Breast epithelium (tissue), 4 donors: ENCODE data around the gene CCT4. TPM values are rescaled to one million over a fixed set of nuclear protein-coding genes. Genes with fewer than 3 reads are reported as not detected.
A peak's percentile ranks its signal among the peaks of the same experiment; 100 is the strongest.

ENCODE experiments used
- DNase-seq, 2 donors: peaks; one replicate each; pipeline ENCODE4 v3.0.0-alpha.2; 2019; ENCODE audit warnings: low spot score in 2 of 2
- H3K27ac ChIP-seq, 2 donors: fragments of 200-600 bp; sonication (generic) in 1 of 2; one replicate each; pipeline ENCODE4 v1.5.1; 2016 to 2019; ENCODE audit warnings: mild to moderate bottlenecking in 1 of 2
- H3K27me3 ChIP-seq, 2 donors: fragments of 200-600 bp; sonication (generic) in 1 of 2; one replicate each; pipeline versions ENCODE4 v1.5.1 to v1.6.0; 2017 to 2019; ENCODE audit warnings: control low read depth in 1 of 2, mild to moderate bottlenecking in 1 of 2
- H3K36me3 ChIP-seq: fragments of 200-600 bp; one replicate; pipeline ENCODE4 v1.5.1; 2019
- H3K4me1 ChIP-seq, 2 donors: fragments of 200-600 bp; sonication (generic); one replicate each; pipeline ENCODE4 v1.5.1; 2016 to 2019; ENCODE audit warnings: control low read depth in 1 of 2
- H3K4me3 ChIP-seq, 3 donors: fragments of 200-600 bp; sonication (generic); 1 replicate in 2 of 3; 2 replicates in 1 of 3; pipeline ENCODE4 v1.5.1; 2016 to 2019; ENCODE audit warnings: mild to moderate bottlenecking in 3 of 3, moderate library complexity in 2 of 3
- H3K9me3 ChIP-seq, 2 donors: fragments of 200-600 bp; sonication (generic) in 1 of 2; one replicate each; pipeline ENCODE4 v1.5.1; 2016 to 2019; ENCODE audit warnings: control low read depth in 1 of 2
- CTCF ChIP-seq, 3 donors: fragments of 450-650 bp; IDR thresholded peaks; one replicate each; pipeline ENCODE4 v1.5.1; 2016 to 2017; ENCODE audit warnings: antibody characterized with exemption in 3 of 3, mild to moderate bottlenecking in 3 of 3, moderate library complexity in 3 of 3
- POLR2A ChIP-seq: fragments of 450-650 bp; IDR thresholded peaks from one replicate; pipeline ENCODE4 v1.6.1; 2016; ENCODE audit warnings: antibody characterized with exemption, mild to moderate bottlenecking, moderate library complexity
- POLR2AphosphoS5 ChIP-seq, 3 donors: sonication (generic); formaldehyde crosslinking; IDR thresholded peaks; one replicate each; pipeline ENCODE4 v1.6.1; 2017; ENCODE audit warnings: antibody characterized with exemption in 3 of 3
- intact Hi-C: fragments of 100-400 bp; cut with DNase I; formaldehyde crosslinking; loops from one replicate; pipeline ENCODE4 v1.15.1; 2023; ENCODE audit warnings: low total_unique reads
- total RNA-seq, 3 donors: library from RNA; depleted of rRNA; stranded (reverse); fragments of >200 nt; gene quantifications; one replicate each; pipeline ENCODE4 v1.1.0, GENCODE V29; 2016

CCT4 gene, protein sequence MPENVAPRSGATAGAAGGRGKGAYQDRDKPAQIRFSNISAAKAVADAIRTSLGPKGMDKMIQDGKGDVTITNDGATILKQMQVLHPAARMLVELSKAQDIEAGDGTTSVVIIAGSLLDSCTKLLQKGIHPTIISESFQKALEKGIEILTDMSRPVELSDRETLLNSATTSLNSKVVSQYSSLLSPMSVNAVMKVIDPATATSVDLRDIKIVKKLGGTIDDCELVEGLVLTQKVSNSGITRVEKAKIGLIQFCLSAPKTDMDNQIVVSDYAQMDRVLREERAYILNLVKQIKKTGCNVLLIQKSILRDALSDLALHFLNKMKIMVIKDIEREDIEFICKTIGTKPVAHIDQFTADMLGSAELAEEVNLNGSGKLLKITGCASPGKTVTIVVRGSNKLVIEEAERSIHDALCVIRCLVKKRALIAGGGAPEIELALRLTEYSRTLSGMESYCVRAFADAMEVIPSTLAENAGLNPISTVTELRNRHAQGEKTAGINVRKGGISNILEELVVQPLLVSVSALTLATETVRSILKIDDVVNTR
- total RNA-seq = 100 to 1,000 TPM in 1 of 3 donors, 10 to 100 TPM in 2; 73.3 to 119 (median 82.9) TPM

- Histone ChIP-seq H3K4me3 (peak within 1 kb of the TSS; percentile 79 to 94 (median 92)), H3K27ac (peak within 1 kb of the TSS; percentile 96 to 98), H3K27me3 (no peaks in the 10 kb centered on the region), H3K4me1 (peaks cover 0 to 10% of the 10 kb centered on the region in 2 donors), H3K9me3 (no peaks in the 10 kb centered on the region), H3K36me3 (no peaks in the 10 kb centered on the region)
- intact Hi-C loops = no loop called here
- peak in 1 of 3 donors; percentile 16 for TF ChIP-seq CTCF (IDR thresholded peaks at IDR 0.05)
- peak; percentile 94 to 98 (median 96) for TF ChIP-seq POLR2AphosphoS5 (IDR thresholded peaks at IDR 0.05)
- peak; percentile 80 for TF ChIP-seq POLR2A
- peak; percentile 75 to 81 for DNase-seq
Measured at GRCh38 chr2:61888267-61889055, at the start of gene CCT4. Gene CCT4 (minus strand): TSS chr2:61888656. CDS start chr2:61888507, 149 bp downstream.

- Histone ChIP-seq H3K27ac (peak overlapping the region; percentile 74 to 77), H3K4me1 (no peaks in the 10 kb centered on the region), H3K4me3 (no peak overlapping the region), H3K36me3 (no peaks in the 10 kb centered on the region), H3K9me3 (peaks cover 3 to 5% of the 10 kb centered on the region in 2 donors), H3K27me3 (no peaks in the 10 kb centered on the region)
- DNase-seq = no peak
- intact Hi-C loops = no loop called here
- TF ChIP-seq CTCF (IDR thresholded peaks at IDR 0.05) (no peak), POLR2A (no peak), POLR2AphosphoS5 (IDR thresholded peaks at IDR 0.05) (no peak)
Measured at GRCh38 chr2:61937886-61938285, 49.4 kb upstream of the CCT4 start.

DNA sequence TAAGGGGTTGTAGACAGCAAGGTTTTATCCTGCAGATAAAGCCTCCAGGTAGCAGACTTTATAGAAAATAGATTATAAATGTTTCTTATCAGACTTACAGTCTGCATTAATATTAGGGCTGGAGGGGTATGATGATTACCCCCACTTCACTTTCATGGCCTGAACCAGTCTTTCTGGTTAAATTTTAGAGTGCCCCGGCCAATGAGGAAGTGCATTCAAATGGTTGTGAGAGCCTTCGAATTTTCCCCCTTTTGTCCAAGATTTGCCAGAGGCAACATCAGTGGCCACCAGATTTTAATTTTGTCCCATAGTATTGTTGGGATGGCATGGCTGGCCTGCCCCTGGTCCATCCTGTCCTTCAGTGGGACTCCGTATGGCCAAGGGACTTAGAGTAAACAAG is 48.6 kb upstream of the CCT4 start:
- H3K27ac ChIP-seq = peak overlapping the region in 1 of 2 donors; percentile 74

DNA sequence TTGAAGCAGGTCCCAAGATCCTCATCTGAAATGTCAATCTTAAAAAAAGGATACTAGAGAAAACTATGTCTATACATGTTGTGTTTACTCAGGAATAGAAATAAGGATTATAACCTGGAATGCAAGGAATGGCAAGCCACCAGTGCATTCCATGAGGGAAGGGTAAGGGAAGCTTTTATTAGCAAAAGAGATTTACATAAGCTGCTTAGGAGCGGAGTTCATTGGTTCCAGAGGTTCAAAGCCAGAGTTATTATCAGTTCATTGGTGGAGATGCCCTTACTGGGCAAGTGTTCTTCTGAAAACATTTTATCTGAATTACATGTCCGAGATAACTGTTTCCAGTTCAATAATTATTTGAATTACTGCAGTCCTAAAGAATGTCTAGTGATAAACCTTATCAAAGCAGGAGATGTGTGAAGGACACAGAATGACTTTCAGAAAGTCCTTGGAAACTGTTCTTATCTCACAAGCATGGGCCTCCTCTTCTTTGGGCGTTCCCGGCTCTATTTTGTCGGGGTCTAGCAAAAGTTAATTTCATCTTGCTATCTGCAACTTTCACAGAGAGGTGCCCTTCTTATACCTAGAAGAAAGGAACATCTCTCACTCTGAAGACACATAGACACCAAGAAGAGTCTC is 40.5 kb upstream of the CCT4 start:
- Histone ChIP-seq H3K4me1 (no peaks in the 10 kb centered on the region), H3K27me3 (no peaks in the 10 kb centered on the region), H3K4me3 (no peak overlapping the region), H3K9me3 (peaks cover 7 to 8% of the 10 kb centered on the region in 2 donors), H3K36me3 (no peaks in the 10 kb centered on the region), H3K27ac (no peak overlapping the region)
- intact Hi-C loops = no loop called here
- TF ChIP-seq POLR2AphosphoS5 (IDR thresholded peaks at IDR 0.05) (no peak), CTCF (IDR thresholded peaks at IDR 0.05) (no peak)
- DNase-seq = no peak

More for the DNA sequence above, 48.6 kb upstream of the CCT4 start:
- no peaks in the 10 kb centered on the region for H3K36me3 ChIP-seq
- H3K4me3 ChIP-seq = no peak overlapping the region
- peaks cover 7 to 8% of the 10 kb centered on the region in 2 donors for H3K9me3 ChIP-seq
- DNase-seq = no peak
- intact Hi-C loops = no loop called here
- no peaks in the 10 kb centered on the region for H3K27me3 ChIP-seq
- no peaks in the 10 kb centered on the region for H3K4me1 ChIP-seq
- TF ChIP-seq POLR2AphosphoS5 (IDR thresholded peaks at IDR 0.05) = no peak
- no peak for TF ChIP-seq CTCF (IDR thresholded peaks at IDR 0.05)
- TF ChIP-seq POLR2A = no peak
